TTC549 (cell line): ENCODE measurements around the gene NODAL.
"Not testable (repeated sequence)": the region's sequence is repeated elsewhere in the genome, so short reads cannot be mapped to it uniquely, and the experiment has no call there.

Experiments
- FAIRE-seq: peaks from 2 replicates; lab custom pipeline; 2012; peaks lifted over from hg19 to GRCh38; lab: Jason Lieb, UNC

The NODAL gene

DNA sequence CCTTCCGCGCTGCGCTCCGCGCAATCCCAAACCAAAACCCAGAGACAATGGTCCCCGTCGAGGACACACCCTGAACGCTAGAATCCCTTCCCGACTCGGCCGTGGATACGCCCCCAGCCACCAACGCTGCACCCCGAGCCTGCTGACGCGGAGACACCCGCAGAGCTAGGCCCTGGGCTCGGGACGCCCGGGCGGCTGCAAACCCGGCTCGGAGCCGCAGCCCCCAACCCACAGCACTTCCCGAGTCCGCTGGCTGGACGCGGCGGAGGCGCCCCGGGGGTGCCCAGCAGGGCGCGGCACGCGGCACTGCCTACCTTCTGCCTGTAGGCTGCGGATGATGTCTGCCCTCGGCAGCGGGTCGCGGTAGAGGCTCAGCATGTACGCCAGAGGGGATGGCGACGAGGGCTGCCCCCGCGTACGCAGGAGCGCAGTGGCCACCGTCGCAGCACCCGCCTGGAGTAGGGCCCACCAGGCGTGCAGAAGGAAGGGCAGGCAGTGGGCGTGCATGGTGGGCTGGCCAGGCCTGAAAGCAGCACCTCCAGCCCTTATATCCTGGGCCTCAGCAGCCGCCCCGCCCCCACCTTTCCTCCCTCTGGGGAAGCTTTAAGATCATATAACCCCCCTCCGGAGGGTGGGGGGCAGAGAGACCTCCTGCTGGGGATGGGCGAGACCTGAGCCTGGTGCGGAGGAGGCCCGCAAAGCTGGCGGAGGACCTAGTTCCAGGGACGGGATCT is at the start of gene NODAL:
Gene NODAL (minus strand): TSS at position 521 of the 734 bp plus-strand sequence. CDS start 14 bp downstream, at position 507.
- FAIRE-seq, result no peak

GRCh38 chr10:70490142-70490541 is 48.7 kb upstream of the NODAL start:
- no peak for FAIRE-seq

DNA sequence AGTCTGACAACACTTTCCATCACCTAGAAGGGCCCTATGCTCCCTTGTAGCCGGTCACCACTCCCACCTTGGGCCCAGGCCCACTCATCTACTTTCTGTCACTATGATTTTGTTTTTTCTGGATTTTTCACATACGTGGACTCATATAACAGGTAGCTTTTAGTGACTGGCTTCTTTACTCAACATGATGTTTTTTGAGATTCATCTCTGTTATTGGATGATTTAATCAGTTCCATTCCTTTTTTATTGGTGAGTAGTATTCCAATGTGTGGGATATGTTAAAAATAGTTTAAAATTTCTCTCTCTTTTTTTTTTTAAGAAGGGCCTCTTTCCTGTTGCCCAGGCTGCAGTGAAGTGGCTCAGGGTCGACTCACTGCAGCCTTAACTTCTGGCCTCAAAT is 46.3 kb upstream of the NODAL start:
- no peak for FAIRE-seq

DNA sequence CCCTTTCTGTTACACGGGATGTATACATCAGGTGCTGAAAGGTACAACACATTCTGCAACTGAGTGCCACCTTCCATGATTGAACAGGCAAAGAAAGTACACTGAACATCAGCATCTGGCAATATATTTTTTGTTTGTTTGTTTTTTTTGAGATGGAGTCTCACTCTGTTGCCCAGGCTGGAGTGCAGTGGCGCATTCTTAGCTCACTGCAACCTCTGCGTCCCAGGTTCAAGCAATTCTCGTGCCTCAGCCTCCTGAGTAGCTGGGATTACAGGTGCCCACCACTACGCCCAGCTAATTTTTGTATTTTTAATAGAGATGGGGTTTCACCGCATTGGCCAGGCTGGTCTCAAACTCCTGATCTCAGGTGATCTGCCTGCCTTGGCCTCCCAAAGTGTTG is 42.4 kb upstream of the NODAL start:
- not testable (repeated sequence) for FAIRE-seq

GRCh38 chr10:70482982-70483760 is 41.7 kb upstream of the NODAL start:
- no peak for FAIRE-seq

DNA sequence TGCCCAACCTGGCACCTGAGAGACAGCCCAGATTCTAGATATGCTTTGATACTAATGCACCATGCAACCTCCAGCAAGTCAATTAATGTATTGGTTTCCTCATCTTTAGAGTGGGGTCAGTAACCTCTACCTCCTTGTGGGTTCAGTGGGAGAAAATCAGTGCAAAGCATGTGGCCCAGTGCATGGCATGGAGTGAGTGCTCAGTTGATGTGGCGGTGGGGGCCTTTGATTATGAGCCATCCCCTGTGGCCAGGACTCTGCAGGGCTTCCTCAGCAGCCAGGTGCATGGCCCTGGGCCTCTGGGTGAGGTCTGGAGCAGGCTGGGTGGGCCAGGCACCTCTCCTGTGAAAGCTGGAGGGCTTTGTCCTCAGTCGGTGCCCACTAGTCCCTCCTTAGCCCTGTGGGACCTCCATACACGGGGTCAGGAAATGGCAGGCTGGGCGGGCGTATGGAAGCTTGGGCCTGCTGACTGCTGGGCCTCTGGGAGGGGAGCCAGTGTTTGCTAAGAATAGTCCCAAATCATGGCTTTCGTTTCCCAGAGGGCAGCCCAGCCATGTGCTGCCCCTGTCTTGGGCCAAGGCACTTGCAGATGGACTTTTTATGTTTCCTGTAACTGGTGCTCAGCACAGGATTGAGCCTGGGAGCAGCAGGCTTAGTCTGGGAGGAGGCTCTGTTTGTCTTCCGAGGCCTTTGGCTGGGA is 40.5 kb upstream of the NODAL start:
- FAIRE-seq, result no peak

GRCh38 chr10:70481105-70481504 is 39.6 kb upstream of the NODAL start:
- FAIRE-seq, result no peak

DNA sequence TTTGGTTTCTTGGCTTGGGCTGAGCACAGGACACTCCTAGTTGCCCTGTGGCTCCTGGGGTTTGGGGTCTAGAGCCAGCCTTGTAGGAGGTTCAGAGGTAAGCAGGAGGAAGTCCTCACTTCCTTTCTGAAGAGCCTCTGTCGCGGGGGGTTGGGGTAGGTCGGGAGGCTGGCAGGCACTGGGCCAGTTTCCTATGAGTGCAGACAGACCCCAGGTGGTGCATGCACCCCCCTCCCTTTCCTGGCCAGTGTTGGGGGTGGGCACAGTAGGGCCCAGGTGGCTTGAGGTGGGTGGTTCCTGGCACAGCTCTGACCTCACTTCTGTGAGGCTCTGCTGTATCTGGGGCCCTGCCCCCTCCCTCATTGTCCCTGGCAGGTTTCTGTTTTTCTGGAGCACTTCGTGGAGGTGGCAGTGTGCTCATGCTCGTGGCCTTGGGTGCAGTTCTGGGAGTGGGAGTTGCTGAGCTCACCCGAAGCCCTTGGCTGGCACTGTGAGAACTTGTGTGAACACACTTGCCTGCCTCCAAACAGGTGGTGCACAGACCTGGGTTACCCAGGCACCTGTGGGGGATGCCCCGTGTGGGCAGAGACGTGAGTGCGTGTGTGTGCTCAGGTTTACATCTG is 38.9 kb upstream of the NODAL start:
- FAIRE-seq, result no peak

DNA sequence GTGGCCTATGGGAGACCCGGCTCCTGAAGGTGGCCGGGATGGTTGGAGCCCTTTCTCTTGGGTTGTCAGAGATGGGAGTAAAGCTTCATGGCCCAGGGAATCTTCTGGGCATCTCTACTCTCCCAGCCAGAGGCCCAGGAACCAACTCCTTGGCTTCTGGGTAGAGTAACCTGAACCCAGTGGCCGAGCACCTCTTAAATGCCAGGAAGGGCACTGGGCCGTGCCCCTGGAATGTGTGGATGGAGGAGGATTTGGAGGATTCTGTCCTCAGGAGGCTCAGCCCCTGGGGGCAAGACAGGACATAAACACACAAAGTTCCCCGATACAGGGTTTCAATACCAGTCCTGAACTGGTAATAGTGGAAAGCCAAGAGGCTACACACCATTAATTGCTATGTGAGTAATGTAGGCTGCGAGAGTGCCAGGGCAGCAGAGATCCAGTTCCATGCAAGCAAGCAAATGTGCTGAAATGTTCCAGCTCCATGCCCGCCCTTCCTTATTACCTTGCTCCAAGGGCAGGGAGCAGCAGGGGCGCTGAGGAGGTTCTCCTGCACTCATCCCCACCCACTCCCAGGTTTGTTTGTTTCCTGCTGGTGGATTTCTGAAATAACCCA is 38.3 kb upstream of the NODAL start:
- no peak for FAIRE-seq

- no peak for FAIRE-seq
Measured at GRCh38 chr10:70479165-70479581, 37.7 kb upstream of the NODAL start.

- FAIRE-seq, result no peak
Measured at GRCh38 chr10:70478191-70479164, 37.0 kb upstream of the NODAL start, which contains the start of gene PALD1. Gene PALD1, plus strand, starts transcription at chr10:70478767. Its CDS starts 47,185 bp downstream, at chr10:70525952.

- no peak for FAIRE-seq
Measured at GRCh38 chr10:70477661-70478162, 36.2 kb upstream of the NODAL start.

- FAIRE-seq, result no peak
Measured at GRCh38 chr10:70476249-70477035, 35.0 kb upstream of the NODAL start.

- no peak for FAIRE-seq
Measured at GRCh38 chr10:70475661-70476060, 34.2 kb upstream of the NODAL start.

DNA sequence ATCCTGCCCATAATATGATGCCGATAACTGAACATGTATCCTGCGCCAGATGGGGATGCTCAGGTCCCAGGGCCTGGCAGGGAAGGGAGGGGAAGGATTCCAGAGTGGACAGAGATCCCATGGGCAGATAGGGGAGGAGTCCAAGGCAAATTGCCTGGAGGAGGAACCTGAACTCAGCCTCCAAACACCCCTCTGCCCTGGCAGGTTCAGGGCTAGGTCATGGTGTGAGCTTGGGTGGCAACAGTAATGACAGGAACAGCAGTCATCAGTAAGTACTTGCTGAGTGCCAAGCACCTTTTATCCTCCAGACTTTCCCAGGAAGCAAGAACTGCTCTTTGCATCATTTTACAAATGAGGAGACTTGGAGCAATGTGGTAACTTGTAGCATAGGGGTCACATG is 33.3 kb upstream of the NODAL start:
- no peak for FAIRE-seq

DNA sequence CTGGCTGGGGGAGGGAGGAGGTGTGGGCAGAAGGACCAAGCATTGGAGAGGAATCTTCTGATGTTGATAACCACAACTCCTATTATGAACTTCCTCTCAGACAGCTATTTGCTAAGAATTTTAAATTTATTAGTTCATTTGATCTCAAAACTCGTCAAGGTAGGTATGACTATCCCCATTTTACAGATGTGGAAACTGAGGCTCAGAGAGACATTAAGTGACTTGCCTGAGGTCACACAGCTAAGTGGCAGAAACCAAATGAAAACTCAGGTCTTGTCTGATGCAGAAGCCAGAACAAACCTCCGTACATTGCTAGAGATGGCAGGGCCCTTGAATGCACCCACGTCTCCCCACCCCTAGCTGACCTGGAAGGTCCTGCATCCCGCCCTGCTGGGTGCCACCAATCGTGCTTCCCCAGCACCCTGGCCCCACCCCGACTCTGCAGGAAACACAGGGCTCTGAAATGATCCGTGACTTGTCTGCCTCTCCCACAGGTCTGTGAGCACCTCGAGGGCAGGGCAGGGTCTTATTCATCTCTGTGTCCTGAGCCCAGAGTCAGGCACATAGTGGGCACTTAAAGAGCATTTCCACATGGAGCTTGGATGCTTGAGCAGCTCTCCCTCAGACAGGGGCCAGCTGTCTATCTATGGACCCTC is 31.4 kb upstream of the NODAL start:
- FAIRE-seq, result no peak

GRCh38 chr10:70466951-70467350 is 25.5 kb upstream of the NODAL start:
- FAIRE-seq, result no peak

GRCh38 chr10:70465832-70466231 is 24.4 kb upstream of the NODAL start:
- FAIRE-seq, result no peak

GRCh38 chr10:70465278-70465677 is 23.8 kb upstream of the NODAL start:
- no peak for FAIRE-seq
